Tibial nerve (tissue), 4 donors: Measurements from ENCODE around the gene ZBED4.

Experiments
- CTCF ChIP-seq, 5 experiments: fragments of 200-600 bp in 3 of 5; fragments of 450-650 bp in 2 of 5; sonication (generic) in 3 of 5; IDR thresholded peaks; one replicate each; pipeline ENCODE4 v1.5.1; 2016 to 2019; ENCODE audit warnings: antibody characterized with exemption in 5 of 5, mild to moderate bottlenecking in 3 of 5, moderate library complexity in 2 of 5
- EP300 ChIP-seq, 2 donors: sonication (generic); formaldehyde crosslinking; IDR thresholded peaks; one replicate each; pipeline ENCODE4 v1.6.1; 2017; ENCODE audit warnings: antibody characterized with exemption in 2 of 2, mild to moderate bottlenecking in 1 of 2
- POLR2A ChIP-seq, 2 donors: fragments of 450-650 bp; IDR thresholded peaks; one replicate each; pipeline ENCODE4 v1.6.1; 2017; ENCODE audit warnings: antibody characterized with exemption in 2 of 2, mild to moderate bottlenecking in 2 of 2, moderate library complexity in 2 of 2

DNA sequence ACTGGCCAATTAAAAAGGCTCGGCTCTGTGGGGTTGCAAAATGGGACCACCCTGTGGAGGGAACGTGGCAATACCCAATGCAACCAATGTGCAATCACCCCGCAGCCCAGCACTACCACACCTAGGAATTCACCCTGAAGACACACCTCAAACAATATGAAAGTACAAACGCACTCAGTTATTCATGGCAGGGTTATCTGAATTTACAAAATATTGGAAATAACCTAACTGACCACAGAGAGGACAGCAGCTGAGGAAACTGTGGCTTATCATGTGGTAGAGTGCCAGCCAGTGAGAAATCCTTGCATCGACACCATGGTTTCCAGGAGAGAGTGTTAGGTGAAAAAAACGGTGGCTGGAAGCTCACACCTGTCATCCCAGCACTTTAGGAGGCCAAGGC is 45.9 kb downstream of the ZBED4 start:
- TF ChIP-seq CTCF (IDR thresholded peaks at IDR 0.05) (no peak), EP300 (IDR thresholded peaks at IDR 0.05) (no peak), POLR2A (IDR thresholded peaks at IDR 0.05) (no peak)
